ENCODE data around the gene EHBP1.

The EHBP1 gene

GRCh38 chr2:62757029-62757428 is 51.5 kb downstream of the EHBP1 start:
- no peak for TF ChIP-seq CTCF (IDR thresholded peaks at IDR 0.05)
- no peak for DNase-seq (ENCODE audit: low spot score)
- Histone ChIP-seq H3K4me3 (no peak overlapping the region), H3K27ac (no peak overlapping the region)

DNA sequence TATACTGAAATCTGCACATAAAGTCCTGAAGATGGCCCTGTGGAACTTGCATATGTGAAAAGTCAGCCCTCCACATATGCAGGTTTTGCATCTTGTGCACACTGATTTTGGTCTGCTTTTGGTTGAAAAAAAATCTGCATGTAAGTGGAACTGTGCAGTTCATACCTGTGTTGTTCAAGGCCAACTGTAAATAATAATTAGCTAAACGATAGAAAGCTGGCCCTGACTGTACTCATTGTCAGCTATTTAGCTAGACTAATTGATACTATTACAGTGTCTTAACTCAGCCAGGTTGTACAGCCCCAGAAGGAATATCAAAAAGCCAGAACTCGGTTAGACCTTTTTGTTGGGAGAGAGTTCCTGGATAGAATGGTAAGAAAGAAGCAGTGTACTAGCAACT is 54.5 kb downstream of the EHBP1 start:
- DNase-seq (ENCODE audit: low spot score) = no peak
- Histone ChIP-seq H3K27ac (no peak overlapping the region), H3K4me3 (no peak overlapping the region)
- no peak for TF ChIP-seq CTCF (IDR thresholded peaks at IDR 0.05)

- no peak overlapping the region for H3K27ac ChIP-seq
- no peak for TF ChIP-seq CTCF (IDR thresholded peaks at IDR 0.05)
- no peak for DNase-seq (ENCODE audit: low spot score)
- no peak overlapping the region for H3K4me3 ChIP-seq
Observed at GRCh38 chr2:62760555-62760954, 55.0 kb downstream of the EHBP1 start.

GRCh38 chr2:62765619-62766376 is 60.3 kb downstream of the EHBP1 start:
- no peak for TF ChIP-seq CTCF (IDR thresholded peaks at IDR 0.05)
- DNase-seq (ENCODE audit: low spot score) = no peak
- no peak overlapping the region for H3K27ac ChIP-seq
- H3K4me3 ChIP-seq = no peak overlapping the region

- H3K27ac ChIP-seq = no peak overlapping the region
- no peak overlapping the region for H3K4me3 ChIP-seq
- DNase-seq (ENCODE audit: low spot score) = no peak
- no peak for TF ChIP-seq CTCF (IDR thresholded peaks at IDR 0.05)
Observed at GRCh38 chr2:62768615-62769014, 63.1 kb downstream of the EHBP1 start.

DNA sequence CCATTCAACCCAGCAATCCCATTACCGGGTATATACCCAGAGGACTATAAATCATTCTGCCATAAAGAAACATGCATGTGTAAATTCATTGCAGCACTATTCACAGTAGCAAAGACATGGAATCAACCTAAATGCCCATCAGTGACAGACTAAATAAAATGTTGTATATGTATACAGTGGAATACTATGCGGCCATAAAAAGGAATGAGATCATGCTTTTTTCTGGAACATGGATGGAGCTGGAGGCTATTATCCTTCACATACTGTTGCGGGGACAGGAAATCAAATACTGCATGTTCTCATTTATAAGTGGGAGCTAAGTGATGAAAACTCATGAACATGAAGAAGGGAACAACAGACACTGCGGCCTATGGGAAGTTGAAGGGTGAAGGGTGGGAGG is 65.1 kb downstream of the EHBP1 start:
- Histone ChIP-seq H3K27ac (no peak overlapping the region), H3K4me3 (no peak overlapping the region)
- DNase-seq (ENCODE audit: low spot score) = no peak
- no peak for TF ChIP-seq CTCF (IDR thresholded peaks at IDR 0.05)

Data from coronary artery (tissue), 2 donors.